HG03280 (cell line): Measurements from ENCODE around the gene DACT3.

Experiments used
- ATAC-seq: cut with Tn5 transposase; IDR thresholded peaks from one replicate; pipeline ENCODE4 v1.9.1; 2021; ENCODE audit warnings: mild to moderate bottlenecking, moderate library complexity; ENCODE audit not compliant: unreplicated experiment

The DACT3 gene

GRCh38 chr19:46615966-46616365 lies 45.0 kb downstream of the DACT3 start:
- ATAC-seq, result no peak

GRCh38 chr19:46614114-46614722 lies 46.8 kb downstream of the DACT3 start:
- peak; percentile 46 for ATAC-seq

GRCh38 chr19:46613525-46613924 lies 47.5 kb downstream of the DACT3 start:
- ATAC-seq, result no peak

- no peak for ATAC-seq
These were observed 49.2 kb downstream of the DACT3 start for GRCh38 chr19:46611776-46612175.

- ATAC-seq, result no peak
These were observed 49.9 kb downstream of the DACT3 start for GRCh38 chr19:46610851-46611770.

- ATAC-seq, result no peak
These were observed 50.6 kb downstream of the DACT3 start for GRCh38 chr19:46610413-46610775.

GRCh38 chr19:46609511-46610412 lies 51.2 kb downstream of the DACT3 start:
- no peak for ATAC-seq

- no peak for ATAC-seq
These were observed 52.2 kb downstream of the DACT3 start for GRCh38 chr19:46608581-46609345.

- ATAC-seq, result no peak
These were observed 52.8 kb downstream of the DACT3 start for GRCh38 chr19:46608178-46608577.

- no peak for ATAC-seq
These were observed 53.5 kb downstream of the DACT3 start for GRCh38 chr19:46607448-46607841.

- no peak for ATAC-seq
These were observed 54.1 kb downstream of the DACT3 start for GRCh38 chr19:46606681-46607447.

GRCh38 chr19:46606019-46606418 lies 55.0 kb downstream of the DACT3 start:
- no peak for ATAC-seq

GRCh38 chr19:46605356-46605821 lies 55.6 kb downstream of the DACT3 start:
- ATAC-seq, result no peak

- no peak for ATAC-seq
These were observed 56.1 kb downstream of the DACT3 start for GRCh38 chr19:46604781-46605355.

- ATAC-seq, result no peak
These were observed 57.2 kb downstream of the DACT3 start for GRCh38 chr19:46603752-46604231.

GRCh38 chr19:46603195-46603637 lies 57.8 kb downstream of the DACT3 start:
- no peak for ATAC-seq

GRCh38 chr19:46602392-46603194 lies 58.4 kb downstream of the DACT3 start:
- no peak for ATAC-seq
